ENCODE data around the gene CAMK2A. TPM values are rescaled to one million over a fixed set of nuclear protein-coding genes. Genes with fewer than 3 reads are reported as not detected.

Gene CAMK2A
- total RNA-seq, 1 donor from 2014 or later = not detected

DNA sequence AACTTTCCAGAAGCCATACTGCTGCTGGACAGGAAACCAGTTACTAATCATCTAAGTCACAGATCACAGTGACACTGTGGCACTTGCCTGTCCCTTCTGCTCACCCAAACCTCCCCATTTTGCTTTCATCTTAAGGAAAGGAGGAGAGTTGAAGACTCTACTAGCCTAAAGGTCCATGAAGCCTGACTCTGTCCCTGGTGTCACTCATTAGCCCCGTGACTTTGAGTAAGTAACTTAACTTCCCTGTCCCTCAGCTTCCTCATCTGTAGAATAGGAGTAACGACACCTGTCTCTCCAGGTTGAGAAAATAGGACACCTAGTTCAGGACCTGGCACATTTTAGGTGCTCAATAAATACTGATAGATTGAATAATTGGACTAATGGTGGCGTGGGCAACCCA lies 100.2 kb downstream of the CAMK2A start:
- no peak for DNase-seq (ENCODE audit: low read depth, low spot score)

DNA sequence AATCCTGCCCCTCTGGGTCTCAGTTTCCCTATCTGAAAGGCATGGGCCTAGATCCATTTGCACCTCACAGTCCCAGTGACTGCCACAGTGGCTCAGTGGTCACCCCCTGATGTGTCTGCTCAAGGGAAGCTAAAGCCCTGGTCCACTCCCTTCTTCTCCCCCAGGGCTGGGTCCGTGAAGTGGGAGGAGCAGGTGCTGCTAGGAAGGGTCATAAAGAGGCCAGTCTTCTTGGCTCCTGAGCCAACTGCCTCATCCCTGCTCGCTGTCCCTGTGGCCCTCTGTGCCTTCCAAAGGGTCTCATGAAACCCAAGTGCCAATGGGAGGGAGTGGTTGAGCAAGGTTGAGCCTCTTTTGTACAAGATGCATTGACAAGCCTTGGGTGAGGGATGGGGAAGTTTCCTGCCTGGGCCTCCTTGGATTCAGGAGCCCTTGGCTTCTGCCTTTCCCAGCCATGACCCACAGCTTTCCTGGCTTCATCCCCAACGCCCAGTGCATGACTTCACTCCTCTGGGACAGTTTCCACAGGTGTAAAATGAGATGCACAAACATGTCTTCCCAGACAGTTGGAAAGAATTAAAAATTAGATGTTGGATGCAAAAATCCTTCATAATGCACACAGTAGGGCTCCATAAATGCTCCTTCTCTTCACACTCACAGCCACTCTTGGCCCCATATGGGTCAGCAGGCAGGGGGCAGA lies 101.3 kb downstream of the CAMK2A start:
- DNase-seq (ENCODE audit: low read depth, low spot score) = no peak

DNA sequence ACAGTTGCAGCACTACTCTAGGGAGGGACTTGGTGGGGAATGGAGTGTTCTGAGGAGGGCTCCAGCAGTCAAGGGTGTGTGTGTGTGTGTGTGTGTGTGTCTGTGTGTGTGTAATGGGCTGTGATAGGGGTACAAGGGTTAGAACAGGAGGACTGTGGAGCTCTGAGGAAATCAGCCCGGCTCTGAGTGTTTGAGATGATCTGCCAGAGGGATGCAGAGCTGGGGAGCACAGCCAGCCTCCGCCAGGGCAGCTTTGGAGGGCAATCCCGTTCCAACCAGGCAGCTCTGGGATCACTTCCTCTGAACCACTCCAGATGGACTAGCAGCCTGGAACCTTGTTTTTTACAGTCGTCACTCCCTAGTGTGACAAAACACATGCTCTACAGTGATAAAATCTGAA lies 102.7 kb downstream of the CAMK2A start:
- DNase-seq (ENCODE audit: low read depth, low spot score) = no peak

DNA sequence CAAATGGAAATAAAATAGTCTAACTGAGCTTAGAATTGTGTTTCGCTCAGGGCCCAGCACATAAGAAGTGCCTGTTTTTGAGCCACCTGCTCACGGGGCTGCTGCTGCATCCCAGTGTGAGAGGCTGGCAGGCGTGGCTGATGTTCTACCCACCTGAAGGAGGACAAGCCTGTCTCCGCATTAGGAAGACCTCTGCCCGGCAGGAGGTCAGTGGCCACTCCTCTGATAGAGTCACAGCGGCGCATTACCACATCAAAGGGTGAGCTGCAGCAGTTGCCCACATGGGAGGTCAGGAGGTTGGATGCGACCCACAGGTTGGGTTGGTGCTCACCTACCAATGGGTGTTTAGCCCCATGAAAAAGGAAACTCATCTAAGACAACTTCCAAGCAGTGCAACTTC lies 103.4 kb downstream of the CAMK2A start:
- no peak for DNase-seq (ENCODE audit: low read depth, low spot score)

DNA sequence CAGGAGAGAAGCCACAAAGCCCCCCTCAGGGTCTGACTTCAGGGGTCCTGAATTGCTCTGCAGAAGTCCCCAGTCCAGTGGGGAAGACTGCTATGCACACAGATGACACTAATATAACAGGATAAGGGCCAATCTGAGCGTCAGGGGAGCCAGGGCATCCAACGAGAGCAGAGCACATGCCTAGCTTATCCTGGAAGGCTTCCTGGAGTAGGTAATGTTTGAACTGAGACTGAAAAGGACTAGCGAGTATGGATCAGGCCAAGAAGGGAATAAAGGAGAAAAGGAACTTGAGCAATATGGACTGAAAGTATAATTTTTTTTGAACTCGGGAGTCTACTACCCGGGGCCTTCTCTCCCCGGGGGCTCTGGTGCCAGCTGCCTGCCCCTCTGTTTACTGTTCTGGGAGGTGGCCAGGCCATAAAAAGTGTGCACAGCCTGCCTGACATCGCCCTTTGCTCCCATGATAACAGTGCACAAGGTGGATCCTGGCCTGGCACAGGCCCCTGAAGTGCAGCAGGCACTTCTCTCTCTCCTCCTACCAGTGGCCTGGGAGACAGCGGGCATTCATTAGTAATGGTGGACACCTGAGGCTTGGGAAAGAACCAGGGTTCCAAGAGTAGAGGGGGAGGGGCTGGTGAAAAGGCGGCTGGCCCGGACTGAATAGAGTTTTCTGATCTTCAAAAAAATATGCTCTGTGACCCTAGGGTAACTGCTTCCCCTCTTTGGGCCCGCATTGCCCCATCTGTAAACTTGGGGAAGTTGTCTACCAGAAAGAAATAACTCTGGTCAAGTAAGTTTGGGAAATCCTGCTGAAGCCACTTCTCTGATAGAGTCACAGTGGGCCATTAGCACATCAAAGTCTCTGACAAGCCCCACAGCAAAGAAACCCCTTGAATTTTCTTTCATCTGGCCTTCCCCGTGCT lies 104.3 kb downstream of the CAMK2A start:
- DNase-seq (ENCODE audit: low read depth, low spot score) = no peak

DNA sequence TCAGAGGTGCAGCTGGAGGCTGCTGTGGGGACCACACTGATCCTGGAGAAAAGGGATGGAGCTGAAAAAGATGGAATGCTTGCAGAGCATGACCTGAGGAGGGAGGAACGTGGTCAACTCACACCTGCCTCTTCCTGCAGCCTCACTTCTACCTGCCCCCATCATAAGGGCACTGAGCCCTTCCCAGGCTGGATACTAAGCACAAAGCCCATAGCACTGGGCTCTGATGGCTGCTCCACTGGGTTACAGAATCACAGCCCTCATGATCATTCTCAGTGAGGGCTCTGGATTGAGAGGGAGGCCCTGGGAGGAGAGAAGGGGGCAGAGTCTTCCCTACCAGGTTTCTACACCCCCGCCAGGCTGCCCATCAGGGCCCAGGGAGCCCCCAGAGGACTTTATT lies 105.6 kb downstream of the CAMK2A start:
- DNase-seq (ENCODE audit: low read depth, low spot score) = no peak

DNA sequence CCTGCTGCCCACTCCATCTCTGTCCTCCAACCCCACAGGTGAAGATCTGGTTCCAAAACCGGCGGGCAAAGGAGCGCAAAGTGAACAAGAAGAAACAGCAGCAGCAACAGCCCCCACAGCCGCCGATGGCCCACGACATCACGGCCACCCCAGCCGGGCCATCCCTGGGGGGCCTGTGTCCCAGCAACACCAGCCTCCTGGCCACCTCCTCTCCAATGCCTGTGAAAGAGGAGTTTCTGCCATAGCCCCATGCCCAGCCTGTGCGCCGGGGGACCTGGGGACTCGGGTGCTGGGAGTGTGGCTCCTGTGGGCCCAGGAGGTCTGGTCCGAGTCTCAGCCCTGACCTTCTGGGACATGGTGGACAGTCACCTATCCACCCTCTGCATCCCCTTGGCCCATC lies 106.1 kb downstream of the CAMK2A start:
- no peak for DNase-seq (ENCODE audit: low read depth, low spot score)

DNA sequence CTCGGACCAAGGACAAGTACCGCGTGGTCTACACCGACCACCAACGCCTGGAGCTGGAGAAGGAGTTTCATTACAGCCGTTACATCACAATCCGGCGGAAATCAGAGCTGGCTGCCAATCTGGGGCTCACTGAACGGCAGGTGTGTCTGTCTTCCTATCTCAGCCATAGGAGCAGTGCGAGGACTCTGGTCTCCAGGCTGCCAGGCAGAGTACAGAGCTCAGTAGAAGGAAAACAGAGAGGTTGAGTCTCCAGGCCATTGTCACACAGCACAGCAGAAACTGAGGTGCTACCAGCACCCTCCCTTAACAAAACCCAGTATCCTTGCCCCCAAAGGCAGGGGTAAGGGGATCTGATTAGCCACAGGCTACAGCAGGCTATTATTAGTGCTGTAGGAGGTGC lies 106.8 kb downstream of the CAMK2A start:
- no peak for DNase-seq (ENCODE audit: low read depth, low spot score)

DNA sequence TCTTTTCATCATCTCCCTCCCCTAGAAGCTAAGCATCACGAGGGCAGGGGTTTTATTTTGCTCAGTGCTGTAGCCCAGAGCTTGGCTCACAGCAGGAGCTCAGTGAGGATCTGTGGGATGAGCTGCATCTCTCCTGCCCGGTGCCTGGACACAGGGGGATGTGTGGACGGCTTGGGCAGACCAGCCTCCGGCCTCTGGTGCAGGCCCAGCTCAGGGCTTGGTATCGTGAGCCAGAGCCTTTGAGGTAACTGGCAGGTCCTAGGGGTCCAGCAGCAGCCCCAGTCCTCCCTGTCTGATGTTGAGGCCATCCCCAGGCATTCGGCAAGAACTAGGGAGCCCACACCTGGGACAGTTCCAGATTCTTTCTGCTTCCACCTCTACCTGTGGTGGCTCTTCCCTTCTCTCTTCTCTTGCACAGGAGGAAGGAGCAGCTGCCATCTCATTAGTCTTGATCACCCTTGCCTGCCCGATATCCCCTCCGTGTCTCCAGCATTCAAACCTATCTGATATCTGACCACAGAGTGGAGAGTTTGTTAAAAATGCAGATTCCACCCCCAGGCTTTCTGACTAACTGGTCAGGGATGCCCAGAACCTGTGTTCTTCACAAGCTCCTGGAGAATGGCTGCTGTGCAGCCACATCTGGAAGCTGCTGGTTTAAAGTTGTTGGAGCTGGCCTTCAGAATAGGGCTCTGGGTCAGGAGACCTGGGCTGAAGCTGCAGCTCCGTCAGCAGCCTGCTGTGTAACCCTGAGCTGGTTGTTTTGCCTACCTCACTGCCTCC lies 107.6 kb downstream of the CAMK2A start:
- DNase-seq (ENCODE audit: low read depth, low spot score) = no peak

DNA sequence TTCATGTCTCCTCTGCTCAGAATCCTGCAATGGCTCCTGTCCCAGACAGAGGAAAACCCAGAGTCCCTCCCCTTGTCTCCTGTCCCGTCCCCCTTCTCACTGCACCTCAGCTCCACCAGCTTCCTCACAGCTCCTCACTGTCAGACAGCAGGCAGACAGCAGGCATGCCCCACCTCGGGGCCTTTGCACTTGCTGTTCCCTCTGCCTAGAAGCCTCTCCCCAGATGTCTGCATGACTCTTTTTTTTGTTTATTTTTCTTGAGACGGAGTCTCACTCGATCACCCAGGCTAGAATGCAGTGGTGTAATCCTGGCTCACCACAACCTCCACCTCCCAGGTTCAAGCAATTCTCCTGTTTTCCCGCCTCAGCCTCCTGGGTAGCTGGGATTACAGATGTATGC lies 108.5 kb downstream of the CAMK2A start:
- no peak for DNase-seq (ENCODE audit: low read depth, low spot score)

DNA sequence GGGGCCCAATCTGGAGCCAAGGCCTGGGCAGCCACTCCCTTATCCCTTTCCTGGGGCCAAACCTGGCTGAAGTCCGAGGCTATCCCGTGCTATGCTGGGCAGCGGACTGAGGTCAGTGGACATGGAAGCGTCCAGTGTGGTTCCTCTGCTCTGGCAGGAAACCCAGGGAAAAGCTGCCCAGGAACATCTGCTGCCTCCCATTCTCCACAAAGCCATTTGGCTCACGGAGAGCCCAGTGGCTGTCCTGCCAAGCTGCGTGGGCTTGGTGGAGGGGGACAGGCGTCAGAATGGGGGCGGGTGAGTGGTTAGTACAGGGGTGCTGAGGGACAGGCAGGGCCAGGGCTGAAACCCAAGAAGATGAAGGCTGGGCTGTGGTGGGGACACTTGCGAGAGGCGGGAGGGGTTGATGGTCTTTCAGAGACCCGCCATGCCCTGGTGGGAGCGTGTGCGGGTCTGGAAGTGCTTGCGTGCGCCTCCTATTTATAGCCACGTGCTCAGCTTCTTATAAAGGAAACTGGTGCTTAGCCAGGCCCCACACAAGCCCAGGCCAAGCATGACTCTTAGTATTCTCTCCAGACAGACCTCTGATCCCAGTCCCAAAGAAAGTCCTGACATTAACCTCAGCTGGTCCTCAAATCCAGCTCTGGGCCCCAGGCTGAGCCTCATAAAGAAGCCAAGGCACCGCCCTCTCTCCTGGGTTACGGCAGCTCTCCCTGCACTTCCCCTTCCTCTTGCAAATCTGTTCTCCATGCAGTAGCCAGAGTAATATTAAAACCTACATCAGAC lies 109.1 kb downstream of the CAMK2A start:
- DNase-seq (ENCODE audit: low read depth, low spot score) = no peak

DNA sequence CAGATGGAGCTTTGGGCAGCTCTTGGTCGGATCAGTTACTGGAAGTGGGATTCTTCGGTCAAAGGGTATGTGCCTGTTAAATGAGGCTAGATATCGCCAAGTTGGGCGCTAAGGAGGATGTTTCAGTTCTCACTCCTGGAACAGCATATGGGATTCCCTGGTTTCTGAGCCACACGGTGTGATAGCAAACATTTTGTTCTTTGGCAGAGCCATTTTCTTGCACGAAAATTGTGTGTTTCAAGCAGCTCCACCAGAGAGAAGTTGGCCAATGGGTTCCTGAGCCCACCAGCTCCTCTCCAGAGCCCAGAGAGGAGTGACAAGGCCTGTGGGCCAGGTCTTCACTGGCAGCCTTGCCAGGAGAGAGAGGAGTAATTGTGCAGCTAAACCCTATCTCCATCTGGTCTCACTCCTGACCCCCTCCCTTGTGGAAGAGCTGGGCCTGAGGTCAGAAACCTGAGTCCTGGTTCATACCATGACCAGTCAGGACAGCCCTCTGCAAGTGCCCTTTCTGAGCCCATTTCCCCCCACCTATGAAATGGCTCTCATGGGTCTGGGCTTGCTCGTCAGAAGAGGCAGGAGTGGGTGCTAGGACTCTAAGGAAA lies 110.5 kb downstream of the CAMK2A start:
- DNase-seq (ENCODE audit: low read depth, low spot score) = no peak

DNA sequence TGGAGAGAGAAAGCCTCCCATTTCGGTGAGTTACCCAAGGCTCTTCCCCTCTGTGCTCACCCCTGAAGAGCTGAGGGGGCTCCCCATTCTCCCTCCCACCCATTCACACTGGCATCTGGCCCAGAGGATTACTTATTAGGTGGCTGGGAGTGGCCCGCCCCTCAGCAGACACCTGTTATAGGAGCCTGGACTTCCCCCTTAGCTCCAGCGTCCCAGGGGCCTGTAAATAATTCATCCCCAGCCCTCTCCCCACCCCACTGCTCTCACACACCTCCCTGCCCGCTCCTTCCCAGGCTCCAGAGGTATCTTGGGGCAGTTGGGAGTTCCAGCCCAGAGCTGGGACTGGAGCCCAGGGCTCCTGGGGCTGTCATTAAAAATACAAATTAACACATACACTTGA lies 111.3 kb downstream of the CAMK2A start:
- no peak for DNase-seq (ENCODE audit: low read depth, low spot score)

DNA sequence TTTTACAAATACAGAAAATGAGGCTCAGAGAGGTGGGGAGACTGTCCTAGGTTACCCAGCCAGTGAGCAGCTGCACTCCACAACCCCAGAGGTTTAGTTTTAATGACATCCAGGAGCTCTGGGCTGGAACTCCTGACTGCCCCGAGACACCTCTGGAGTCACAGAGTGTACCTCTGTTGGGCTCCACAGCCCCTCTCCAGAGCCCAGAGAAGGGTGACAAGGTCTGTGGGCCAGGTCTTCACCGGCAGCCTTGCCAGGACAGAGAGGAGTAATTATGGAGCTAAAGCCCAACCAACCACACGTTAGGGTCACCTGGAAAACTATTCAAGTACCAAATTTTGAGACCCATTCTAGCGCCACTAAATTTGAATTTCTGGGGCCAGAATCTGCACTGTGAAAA lies 111.9 kb downstream of the CAMK2A start:
- DNase-seq (ENCODE audit: low read depth, low spot score) = no peak

DNA sequence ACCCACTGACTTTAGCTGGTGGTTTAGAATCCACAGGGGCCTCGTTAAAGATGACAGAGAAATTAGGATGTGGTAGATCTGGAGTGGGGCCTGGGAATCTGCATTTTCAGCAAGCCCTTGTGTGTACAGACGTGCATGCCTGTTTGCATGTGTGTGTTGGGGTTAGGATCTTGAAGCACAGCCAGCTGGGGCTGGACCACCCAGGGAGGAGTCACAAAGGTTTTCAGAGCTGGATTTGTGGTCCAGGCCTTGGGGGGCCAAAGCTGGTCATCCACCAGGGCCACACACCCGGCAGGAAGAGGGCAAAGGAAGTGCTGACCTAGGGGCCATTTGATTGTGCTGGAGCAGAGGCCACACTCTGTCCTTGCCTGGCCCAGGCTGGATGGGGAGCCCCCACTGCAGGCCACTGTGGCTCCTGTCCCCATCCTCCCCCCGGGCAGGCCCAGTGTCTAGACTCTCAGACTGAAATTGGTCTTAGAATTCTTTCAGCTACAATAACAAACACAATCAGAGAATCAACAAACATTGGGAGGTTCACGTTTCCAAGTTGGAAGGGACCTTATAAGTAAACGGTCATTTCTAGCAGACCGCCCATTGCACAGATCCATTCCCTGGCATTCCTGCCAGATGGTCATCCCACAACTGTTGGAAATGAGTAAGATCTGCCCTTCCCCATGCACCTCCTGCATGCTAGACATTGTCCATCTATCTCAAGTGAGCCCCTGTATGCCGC lies 112.7 kb downstream of the CAMK2A start:
- no peak for DNase-seq (ENCODE audit: low read depth, low spot score)

DNA sequence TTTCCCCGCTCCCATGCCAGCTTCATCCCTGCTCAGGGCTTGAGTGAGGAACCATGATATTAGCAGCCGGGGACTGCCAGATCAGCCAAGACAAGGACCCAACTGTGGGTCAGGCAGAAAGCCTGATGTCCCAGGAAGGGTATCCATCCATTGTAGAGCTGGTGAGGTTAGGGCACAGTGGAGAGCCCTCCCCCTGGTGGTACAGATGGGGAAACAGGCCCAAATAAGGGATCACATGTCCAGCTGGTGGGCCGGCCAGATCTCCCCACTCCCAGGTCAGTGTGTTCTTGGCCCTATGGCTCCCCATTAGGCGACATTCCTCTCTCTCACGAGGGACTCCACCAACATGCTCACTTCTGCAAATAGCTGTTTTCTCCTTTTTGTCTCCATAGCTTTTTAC lies 114.0 kb downstream of the CAMK2A start:
- no peak for DNase-seq (ENCODE audit: low read depth, low spot score)

DNA sequence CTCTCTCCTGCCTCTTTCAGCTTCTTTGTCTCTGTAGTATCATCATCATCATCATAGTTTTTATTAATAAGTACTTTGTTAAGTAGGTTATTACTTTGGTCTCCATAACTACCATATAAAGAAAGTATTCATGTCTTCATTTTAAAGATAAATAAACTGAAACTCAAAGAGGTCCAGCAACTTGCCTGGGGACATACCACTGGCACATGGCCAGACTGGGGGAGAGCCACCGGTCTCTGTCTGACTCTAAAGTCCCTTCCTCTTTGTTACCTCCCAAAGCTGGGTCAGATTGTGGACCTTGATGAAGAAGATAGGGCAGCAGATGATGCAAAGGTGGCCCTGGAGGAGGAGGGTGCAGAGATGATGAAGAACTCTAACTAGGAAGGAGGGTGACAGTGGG lies 114.5 kb downstream of the CAMK2A start:
- DNase-seq (ENCODE audit: low read depth, low spot score) = no peak

DNA sequence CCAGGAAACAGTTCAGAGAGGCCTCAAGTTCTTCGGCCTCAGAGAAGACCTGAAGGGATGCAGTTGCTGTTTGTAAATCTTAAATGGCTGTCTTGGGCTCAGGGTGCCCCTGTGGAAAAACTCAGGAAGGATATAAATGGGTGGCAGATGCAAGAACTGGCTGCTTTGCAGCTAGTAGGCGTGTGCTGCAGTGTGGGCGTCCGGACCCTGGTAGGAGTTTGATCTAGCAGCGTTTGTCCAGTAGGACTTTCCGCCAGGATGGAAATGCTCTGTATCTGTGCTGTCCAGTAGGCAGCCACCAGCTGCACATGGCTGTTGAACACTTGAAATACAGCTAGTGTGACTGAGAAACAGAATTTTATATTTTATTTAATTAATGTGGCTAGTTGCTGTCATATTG lies 115.3 kb downstream of the CAMK2A start:
- no peak for DNase-seq (ENCODE audit: low read depth, low spot score)

DNA sequence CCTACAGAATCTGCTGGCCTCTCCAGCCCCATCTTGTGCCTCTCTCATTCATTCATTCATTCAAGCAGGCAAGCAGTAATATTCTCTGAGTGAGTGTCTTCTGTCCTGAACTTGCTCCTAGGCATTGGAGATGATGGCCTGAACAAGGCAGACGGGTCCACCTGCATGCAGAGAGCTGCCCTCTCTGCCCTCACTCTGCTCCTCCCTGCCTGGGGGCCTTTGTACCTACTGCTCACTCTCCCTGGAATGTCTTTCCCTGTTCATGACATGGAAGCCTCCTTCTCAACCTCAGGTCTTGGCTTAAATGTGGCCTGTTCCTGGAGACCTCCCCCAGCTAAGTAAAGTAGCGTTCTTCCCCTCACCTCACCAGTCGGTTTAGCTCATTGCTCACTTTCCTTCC lies 116.4 kb downstream of the CAMK2A start:
- DNase-seq (ENCODE audit: low read depth, low spot score) = no peak

DNA sequence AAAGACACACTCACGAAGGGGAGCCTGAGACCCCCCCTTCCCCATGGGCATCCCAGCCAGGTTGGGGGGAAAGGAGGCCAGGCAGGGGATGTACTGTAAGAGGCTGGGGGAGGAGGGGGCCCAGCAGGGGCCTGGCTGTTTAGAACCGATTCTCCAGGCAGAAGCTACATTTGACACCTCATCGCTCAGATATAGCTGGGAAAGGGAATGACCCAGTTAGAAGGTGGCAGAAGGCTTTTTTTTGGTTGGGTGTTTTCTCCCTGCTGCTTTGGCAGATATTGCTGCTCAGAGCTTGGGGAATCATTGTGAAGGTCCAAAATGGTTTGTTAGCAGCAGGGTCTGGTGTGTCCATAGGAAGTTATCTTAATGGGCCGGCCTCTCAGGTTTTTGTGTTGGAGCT lies 117.0 kb downstream of the CAMK2A start:
- no peak for DNase-seq (ENCODE audit: low read depth, low spot score)
